GM21528 (cell line): ENCODE data around the gene ATG7.
"Not testable (repeated sequence)": the region's sequence is repeated elsewhere in the genome, so short reads cannot be mapped to it uniquely, and the experiment has no call there.

Experiments
- ATAC-seq: cut with Tn5 transposase; IDR thresholded peaks from one replicate; pipeline ENCODE4 v1.9.1; 2021; ENCODE audit warnings: mild to moderate bottlenecking, moderate library complexity; ENCODE audit not compliant: unreplicated experiment, low FRiP score

Gene ATG7

DNA sequence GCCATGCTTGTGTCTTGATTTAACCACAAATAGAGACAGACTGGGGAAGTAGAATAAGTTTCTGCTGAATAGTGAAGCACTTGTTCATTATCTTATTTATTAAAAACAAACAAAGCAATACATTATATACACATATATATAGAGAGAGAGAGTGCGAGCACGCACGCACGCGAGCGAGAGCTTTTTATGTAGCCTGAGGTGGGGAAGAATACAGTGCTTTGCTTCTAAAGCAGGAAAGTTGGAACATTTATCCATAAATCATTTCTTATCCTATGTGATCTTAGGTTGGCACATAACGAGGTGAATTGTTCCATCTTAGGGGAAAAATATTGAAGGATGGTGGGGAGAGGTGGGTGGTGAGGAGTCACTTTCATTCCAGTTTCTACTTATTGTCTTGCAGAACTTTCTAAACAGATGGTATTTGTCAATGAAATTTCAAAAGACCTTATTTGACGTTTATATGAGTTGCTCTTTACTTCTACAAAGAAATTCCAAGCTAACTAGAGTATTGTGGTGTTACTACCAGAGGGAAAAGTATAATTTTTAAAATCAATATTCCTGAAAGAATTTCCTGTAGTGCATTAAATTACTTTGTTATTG is 110.0 kb downstream of the ATG7 start:
- no peak for ATAC-seq

DNA sequence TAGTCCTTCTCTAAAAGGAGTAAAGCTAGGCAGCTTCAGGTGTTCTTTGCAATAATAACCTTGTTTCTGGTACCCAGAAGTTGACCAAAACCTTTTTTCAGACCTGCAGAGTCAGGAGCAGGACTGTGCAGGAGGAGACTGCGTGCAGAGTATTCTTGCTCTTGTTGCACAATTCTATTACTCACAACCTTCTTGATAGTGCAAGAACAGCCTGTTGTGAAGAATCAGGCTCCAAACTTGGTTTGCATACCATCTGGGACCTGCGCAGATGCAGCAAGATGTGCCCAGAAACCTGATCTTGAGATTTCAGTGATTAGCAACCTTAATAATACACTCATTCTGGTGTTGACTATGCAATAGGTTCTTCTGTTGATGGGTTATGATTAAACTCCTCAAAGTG is 111.9 kb downstream of the ATG7 start:
- no peak for ATAC-seq

DNA sequence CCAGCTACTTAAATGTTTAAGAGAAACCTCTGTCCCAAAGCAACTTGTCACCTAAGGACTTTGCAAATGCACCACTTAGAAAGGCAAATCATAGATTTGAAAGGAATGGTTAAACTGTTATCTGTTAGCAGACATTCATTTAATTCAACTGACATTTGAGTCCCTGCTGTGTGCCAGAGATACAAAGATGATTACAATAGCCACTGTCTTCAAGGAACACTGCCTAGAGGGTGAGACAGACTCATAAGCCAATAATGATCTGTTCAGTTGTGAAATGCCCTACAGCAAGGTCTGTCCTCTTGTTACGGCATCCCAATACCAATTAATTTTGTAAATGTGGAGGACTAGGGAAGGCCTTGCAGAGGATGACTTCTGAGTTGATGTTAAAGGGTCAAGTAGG is 113.1 kb downstream of the ATG7 start:
- no peak for ATAC-seq

DNA sequence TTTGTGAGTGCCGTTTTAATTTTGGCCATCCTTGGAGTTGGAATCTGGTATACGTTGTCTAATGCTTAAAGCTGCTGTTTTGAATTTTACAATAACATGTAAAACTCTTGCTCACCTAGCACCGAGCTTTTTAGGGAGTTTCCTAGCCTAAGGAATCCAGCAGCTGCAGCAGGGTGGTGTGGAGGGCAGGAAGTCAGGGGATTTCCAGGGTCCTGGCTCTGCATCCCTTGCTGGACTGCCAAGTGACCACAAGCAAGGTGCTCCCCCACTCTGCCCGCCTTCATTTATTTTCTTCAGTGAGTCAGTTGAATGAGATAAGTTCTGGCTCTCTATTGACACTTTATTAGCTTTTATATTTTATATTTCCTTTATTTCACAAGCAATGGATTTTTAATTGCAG is 113.7 kb downstream of the ATG7 start:
- no peak for ATAC-seq

DNA sequence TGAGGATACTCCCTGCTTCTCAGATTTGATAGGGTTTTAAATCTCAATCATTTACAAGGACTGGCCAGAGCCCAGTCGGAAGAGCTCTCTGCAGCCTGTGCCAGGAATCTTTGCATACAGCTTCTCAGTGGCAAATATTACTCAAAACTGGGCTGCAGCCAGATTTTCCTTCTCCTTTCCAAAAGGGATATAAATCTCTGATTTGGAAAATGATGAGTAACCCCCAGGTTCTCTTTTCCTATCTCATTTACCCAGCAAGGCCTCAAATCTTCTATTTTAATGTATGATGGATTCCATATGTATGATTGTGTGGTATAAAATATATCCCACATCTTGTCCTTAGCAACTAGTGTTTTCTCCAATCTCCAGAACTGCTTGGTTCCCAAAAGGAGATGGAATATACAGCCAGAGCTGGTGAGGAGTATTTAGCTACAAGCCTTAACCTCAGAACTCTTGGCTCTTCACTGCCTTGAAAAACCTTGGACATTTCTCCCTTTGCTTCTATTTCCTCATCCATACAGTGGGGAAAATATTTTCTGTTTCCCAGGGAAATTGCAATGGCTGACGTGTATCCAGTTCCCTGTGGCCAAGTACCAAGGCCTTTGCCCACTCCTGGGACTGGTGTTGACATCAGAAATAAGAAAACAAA is 114.4 kb downstream of the ATG7 start:
- ATAC-seq, result no peak

DNA sequence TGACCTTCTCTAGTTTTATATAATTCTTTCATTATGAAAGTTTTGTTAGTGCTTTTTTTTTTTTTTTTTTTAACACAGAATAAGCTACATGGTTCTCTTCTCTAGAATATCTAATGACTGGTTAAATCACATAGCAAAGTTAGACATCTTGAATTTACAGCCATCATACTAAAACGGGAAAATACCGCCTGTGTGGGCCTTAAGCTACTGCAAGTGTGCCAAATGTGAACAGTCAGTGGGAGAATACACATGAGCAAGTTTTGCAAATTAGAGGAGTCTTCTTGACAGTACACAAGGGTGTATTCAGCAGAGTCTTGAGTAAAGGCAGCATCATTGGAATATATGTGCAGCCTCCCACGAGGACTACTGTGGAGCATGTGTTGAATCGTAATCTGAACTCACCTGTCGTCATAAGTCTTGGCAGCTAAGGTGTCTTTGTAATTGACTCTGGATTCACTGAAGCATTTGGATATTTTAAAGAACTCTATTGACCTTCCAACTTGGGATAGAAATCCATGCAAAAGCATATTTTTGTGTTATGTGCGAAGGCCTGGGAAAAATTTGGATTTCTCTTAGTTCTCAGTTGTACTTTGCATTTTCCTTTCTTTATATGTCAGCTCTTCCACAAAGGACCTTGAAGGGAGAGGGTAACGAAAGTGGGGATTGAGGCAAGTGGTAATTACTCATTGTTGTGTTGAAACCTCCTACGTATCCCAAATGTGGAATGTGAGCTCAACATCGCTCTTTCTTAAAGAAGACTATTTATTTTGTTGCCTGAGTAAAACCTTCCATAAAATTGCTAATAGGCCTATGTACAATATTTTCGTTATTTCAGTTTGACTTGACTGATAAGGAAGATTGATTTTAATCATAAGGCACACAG is 117.4 kb downstream of the ATG7 start:
- no peak for ATAC-seq

DNA sequence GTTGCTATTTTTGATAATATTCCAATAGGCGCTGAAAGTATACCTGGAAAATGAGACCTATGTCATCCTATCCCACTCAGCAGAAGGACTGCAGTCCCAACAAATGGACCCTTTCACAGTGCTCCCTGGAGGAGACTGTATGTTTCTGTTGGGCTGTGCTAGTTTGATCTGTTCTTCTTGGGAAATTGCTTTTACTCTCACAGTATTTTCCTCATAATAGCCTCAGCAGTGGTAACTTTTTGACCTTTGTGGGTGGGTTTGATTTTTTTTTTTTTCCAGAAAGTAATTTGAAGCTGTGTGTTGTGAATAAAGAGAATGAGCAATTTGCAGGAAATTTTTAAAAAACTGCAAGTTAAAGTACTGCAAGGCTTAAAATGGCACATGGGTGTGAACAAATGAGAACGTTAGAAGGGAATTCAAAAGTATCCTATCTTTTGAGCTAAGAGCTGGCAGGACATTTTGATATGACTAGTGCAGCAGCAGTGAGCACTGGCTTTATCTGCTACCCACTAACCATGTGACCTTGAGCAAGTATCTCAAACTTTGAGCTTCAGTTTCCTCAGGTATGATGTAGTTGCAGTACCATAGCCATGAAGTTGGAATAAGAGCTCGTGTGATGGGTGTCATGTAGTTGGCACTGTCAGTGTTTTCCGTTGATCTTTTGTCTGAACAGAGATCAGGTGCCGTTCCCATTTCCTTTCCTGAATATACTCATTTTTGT is 118.4 kb downstream of the ATG7 start:
- no peak for ATAC-seq

DNA sequence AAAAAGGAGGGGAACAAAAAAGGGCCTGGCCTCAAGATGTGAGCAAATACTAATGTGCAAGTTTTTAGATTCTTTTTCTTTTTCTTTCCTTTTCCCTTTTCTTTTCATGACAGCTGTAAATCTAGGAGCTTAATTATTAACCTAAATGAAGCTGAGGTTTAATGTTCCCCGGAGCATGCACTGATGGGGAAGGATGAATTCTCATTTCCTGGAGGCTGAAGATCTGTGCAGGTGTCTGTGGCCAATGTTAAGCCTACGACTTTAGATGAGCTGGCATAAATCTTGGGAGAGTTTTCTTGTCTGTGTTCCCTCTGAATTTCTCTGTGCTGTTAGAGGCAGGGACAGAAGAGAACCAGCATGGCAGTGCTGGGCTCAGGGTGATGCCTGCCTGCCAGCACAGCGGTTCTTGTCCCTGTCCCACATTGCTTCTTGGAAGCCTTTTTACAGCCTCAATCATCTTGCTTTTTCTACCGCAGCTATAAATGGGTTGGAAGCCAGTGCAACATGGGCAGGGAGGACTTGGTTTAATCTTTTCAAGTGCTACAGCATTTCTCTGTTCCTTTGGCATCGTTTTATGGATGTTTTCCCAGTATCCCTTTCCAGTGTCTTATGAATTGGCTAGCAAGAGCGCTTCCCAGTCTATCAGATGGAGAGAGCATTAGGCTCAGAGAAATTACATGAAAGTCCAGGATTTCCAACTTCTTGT is 119.1 kb downstream of the ATG7 start:
- ATAC-seq, result no peak

DNA sequence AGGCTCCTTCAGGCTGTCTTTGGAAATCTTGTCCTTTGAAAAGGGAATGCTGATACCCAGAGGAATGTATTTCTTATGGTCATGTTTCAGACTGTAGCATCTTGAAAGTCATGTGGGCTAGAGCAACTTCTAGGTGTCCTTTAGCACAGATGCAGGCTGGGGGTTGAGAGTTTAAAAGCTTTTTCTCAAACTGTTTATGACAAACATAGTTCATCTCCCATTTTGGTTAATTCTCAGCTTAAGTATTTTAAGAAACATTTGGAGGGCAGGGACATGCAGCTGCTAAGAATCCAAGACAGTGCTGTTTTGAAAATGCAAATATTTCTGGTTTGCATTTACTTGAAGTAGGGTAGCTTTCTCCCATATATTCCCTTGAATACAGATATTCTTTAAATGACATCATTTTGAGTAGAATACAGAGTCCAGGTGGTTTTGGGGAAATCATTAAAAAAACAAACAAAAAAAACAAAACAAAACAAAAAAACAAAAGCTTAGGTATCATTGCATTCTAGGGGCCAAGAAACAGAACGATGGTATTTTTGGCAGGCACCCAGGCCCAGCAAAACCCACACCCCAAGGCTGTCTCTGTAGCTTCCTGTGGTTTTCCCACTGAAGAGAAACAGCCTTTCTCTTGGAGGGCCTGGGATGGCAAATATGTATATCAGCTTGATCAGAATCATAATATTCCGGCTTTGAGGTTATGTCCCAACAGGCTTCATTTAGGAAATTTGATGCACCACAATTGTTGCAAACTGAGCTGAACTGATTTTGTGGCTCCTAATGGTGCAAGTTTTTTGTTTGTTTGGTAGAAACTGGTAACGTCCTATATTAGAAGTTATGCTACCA is 120.0 kb downstream of the ATG7 start:
- ATAC-seq, result no peak

DNA sequence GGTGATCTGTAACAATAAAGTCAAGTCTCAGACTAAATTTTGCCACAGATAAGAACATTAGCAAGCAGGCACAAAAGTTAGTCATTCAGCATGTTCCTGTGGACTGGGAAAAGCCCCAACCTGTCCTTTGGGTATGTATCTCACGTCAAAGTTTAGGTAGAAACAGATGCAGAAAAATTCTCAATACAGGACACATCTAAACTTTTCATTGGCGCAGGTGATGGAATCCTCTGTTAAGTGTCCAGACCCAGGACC is 120.6 kb downstream of the ATG7 start:
- no peak for ATAC-seq

DNA sequence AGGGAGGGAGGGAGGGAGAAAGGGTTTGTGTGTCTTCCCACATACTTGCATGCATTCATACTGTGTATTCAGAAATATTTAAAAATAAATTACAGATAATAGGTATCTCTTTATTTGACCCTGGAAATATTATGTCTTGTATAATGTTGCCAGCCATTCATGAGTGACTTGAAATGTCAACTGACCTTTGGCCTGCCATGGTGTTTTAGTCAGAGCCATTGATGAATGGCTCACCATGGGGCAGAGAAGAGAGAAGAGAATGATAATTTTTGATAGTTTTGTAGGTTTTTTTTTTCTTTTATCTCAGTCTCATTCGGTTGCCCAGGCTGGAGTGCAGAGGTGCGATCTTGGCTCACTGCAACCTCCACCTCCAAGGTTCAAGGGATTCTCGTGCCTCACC is 121.2 kb downstream of the ATG7 start:
- no peak for ATAC-seq

DNA sequence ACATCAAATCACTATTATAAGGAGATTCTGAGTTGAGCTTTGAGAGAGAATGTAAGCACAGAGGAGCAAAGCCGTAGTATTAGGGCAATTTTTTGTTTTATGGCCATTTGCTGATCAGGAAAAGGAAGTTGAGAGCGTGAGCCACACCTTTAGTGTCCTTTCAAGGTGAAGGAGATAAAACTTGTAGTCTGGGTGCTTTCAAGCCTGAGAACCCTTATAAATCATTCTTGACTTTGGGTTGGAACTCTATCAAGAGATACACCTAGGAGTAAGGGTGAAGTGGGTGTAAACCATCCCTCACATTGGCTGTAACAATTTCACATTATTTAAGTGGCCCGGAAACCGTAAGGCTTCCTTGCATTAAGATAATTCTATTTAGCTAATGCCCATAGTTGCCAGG is 122.2 kb downstream of the ATG7 start:
- ATAC-seq, result no peak

DNA sequence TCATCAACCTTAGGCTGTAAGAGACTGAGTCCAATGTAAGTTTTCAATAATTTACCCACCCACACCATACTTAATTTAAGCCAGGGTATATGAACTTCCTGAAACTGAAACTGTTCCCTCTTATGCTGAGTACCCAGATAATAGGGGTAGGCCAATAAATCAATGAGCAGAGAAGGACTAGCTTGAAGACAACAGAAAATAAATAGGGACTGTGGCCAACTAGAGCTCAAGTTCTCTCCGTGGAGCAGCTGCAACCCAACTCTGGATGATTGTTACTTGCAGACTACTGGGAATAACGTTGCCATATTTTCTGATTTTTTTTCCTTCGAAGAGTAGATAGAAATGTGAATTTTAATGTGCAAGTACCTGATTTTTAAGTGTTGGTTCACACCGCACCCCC is 128.0 kb downstream of the ATG7 start:
- ATAC-seq, result no peak

DNA sequence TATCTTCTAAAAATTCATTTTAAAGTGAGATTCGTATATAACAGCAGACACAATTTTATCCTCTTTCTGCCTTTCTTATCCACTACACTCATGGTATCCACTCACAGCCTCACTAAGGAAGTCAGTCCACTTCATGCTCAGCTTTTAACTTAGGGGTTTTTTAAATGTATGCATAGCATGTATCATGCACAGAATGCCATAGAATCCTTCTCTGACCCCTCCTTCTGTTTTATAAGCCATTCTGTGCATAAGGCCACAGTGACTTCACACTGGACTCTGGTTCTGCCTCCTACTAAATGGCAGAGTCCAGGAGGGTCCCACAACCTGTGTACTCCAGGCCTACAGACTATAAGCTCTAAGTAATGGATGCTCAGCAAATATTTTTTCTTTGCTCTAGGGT is 129.2 kb downstream of the ATG7 start:
- no peak for ATAC-seq

DNA sequence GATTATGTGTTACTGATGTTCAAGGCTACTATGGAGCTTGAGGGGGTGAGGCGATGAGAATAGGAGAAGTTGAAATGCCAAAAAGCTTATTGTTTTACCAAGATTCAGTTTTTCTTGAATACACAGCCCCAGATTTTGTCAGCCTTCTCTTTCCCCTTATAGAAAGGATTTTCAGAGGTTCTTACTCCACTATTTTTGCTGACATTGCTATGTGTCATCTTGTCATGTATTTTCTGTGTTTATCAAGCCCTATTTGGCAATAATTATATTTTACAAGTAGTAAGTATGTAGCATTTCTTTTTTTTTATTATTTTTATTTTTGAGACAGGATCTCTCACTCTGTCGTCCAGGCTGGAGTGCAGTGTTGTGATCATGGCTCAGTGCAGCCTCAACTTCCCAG is 133.1 kb downstream of the ATG7 start:
- ATAC-seq, result no peak

DNA sequence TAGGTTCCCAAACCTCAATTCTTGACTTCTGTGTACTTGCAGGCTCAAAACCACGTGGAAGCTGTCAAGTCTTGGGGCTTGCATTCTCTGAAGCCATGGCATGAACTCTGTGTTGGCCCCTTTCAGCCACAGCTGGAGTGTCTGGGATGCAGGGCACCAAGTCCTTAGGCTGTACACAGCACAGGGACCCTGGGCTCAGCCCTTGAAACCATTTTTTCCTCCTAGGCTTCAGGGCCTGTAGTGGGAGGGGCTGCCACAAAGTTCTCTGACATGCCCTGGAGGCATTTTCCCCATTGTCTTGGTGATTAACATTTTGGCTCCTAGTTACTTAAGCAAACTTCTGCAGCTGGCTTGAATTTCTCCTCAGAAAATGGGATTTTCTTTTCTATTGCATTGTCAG is 135.4 kb downstream of the ATG7 start:
- ATAC-seq, result no peak

DNA sequence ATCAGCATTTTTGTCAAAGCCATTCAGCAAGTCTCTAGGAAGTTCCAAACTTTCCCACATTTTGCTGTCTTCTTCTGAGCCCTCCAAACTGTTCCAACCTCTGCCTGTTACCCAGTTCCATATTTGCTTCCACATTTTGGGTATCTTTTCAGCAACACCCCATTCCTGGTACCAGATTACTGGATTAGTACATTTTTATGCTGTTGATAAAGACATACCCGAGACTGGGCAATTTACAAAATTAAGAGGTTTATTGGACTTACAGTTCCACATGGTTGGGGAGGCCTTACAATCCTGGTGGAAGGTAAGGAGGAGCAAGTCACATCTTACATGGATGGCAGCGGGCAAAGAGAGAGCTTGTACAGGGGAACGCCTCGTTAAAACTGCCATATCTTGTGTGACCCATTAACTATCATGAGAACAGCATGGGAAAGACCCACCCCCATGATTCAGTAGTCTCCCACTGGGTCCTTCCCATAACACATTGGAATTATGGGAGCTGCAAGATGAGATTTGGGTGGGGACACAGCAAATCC is 136.2 kb downstream of the ATG7 start:
- not testable (repeated sequence) for ATAC-seq

DNA sequence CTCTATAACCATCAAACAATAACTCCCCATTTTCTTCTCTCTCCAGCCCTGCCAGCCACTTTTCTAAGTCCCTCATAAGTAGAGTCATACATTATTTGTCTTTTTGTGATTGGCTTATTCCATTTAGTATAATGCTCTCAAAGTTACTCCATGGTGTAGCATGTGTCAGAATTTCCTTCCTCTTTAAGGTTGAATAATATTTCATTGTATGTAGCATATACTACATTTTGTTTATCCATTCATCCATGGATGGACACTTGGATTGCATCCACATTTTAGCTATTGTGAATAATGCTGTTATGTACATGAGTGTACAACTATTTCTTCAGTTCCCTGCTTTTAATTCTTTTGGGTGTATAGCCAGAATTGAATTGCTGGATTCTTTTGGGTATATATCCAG is 138.4 kb downstream of the ATG7 start:
- no peak for ATAC-seq

DNA sequence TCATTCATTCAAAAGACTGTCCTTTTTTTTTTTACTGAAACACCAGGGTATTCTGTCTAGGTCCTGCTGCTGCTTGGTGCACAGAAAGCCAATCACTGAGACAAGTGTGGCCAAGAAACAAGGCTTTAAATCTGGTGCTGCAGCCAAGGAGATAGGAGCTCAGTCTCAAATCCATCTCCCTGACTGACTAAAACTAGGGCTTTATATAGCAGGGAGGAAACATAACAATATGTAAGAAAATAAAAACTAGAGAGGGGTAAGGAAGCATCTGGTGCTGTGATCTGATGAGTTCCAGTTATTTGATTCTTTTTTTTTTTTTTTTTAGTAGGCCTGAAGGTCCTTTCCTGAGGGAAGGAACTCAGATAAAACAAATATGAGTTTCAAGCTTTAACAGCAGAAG is 139.8 kb downstream of the ATG7 start:
- ATAC-seq, result no peak

DNA sequence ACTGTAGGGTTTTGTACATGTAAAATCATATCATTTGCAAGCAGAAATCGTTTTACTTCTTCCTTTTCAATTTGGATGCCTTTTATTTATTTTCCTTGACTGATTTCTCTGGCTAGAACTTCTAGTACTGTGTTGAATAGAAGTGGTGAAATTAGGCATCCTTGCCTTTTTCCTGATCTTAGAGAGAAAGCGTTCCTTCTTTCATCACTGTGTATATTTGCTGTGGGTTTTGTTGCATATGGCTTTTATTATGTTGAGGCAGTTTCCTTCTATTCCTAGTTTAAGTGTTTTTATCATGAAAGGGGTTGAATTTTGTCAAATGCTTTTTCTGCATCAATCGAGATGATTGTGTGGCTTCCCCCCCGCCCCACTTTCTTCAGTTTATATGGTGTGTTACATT is 140.9 kb downstream of the ATG7 start:
- no peak for ATAC-seq
